GM23338 (cell line): ENCODE measurements around the gene CYP4F3. TPM values are rescaled to one million over a fixed set of nuclear protein-coding genes. Genes with fewer than 3 reads are reported as not detected.

Source experiments
- ATAC-seq: fragments of 200-7000 bp; cut with Tn5 transposase; 3 replicates; pipeline ENCODE4 v1.9.1; 2020
- DNase-seq: peaks from one replicate; pipeline ENCODE4 v3.0.0-alpha.2; 2015; ENCODE audit warnings: low spot score
- H2AFZ ChIP-seq: fragments of 200-600 bp; sonication (generic); 2 replicates; pipeline ENCODE4 v1.8.0; 2016; ENCODE audit warnings: antibody characterized with exemption, mild to moderate bottlenecking, moderate library complexity
- H3F3A ChIP-seq: fragments of 200-600 bp; sonication (generic); replicated peaks from 2 replicates; pipeline ENCODE4 v1.8.0; 2017; ENCODE audit warnings: antibody characterized with exemption, mixed run types, low read depth
- H3K27ac ChIP-seq: fragments of 200-600 bp; sonication (generic); 2 replicates; pipeline ENCODE4 v1.6.1; 2016; ENCODE audit warnings: low read depth
- H3K27me3 ChIP-seq: fragments of 200-600 bp; sonication (generic); 2 replicates; pipeline ENCODE4 v1.8.0; 2016; ENCODE audit warnings: mild to moderate bottlenecking, mixed run types, moderate library complexity; ENCODE audit not compliant: insufficient read depth
- H3K36me3 ChIP-seq: fragments of 200-600 bp; sonication (generic); 2 replicates; pipeline ENCODE4 v1.8.0; 2016; ENCODE audit warnings: mild to moderate bottlenecking; ENCODE audit not compliant: insufficient read depth
- H3K4me1 ChIP-seq: fragments of 200-600 bp; sonication (generic); 2 replicates; pipeline ENCODE4 v1.8.0; 2016; ENCODE audit warnings: mild to moderate bottlenecking, moderate library complexity; ENCODE audit not compliant: insufficient read depth
- H3K4me2 ChIP-seq: fragments of 200-600 bp; sonication (generic); 2 replicates; pipeline ENCODE4 v1.7.1; 2017; ENCODE audit warnings: mixed run types
- H3K4me3 ChIP-seq: fragments of 200-600 bp; sonication (generic); 2 replicates; pipeline ENCODE4 v1.6.1; 2016; ENCODE audit warnings: mixed run types
- H3K79me2 ChIP-seq: fragments of 200-600 bp; sonication (generic); replicated peaks from 2 replicates; pipeline ENCODE4 v1.8.0; 2017; ENCODE audit warnings: mild to moderate bottlenecking; ENCODE audit not compliant: insufficient read depth
- H3K9me2 ChIP-seq: fragments of 200-600 bp; sonication (generic); 2 replicates; pipeline ENCODE4 v1.8.0; 2017; ENCODE audit not compliant: insufficient read depth
- H4K20me1 ChIP-seq: fragments of 200-600 bp; sonication (generic); replicated peaks from 2 replicates; pipeline ENCODE4 v1.8.0; 2017; ENCODE audit warnings: mild to moderate bottlenecking; ENCODE audit not compliant: insufficient read depth
- H3K27ac Mint-ChIP-seq: 2 replicates; pipeline ENCODE4 v1.8.0; 2020; ENCODE audit warnings: inconsistent platforms, mild to moderate bottlenecking, moderate library complexity, mixed read lengths
- H3K27me3 Mint-ChIP-seq: 3 replicates; pipeline ENCODE4 v1.8.0; 2022; ENCODE audit warnings: low read depth, mild to moderate bottlenecking, moderate library complexity, mixed read lengths, inconsistent platforms; ENCODE audit not compliant: insufficient read depth, poor library complexity
- H3K36me3 Mint-ChIP-seq: 3 replicates; pipeline ENCODE4 v1.8.0; 2021; ENCODE audit warnings: low read depth, mild to moderate bottlenecking, inconsistent platforms, moderate library complexity, mixed read lengths
- H3K4me1 Mint-ChIP-seq: 3 replicates; pipeline ENCODE4 v1.8.0; 2020; ENCODE audit warnings: mild to moderate bottlenecking, inconsistent platforms, mixed read lengths
- H3K4me3 Mint-ChIP-seq: 3 replicates; pipeline ENCODE4 v1.8.0; 2021; ENCODE audit warnings: moderate library complexity, mild to moderate bottlenecking, inconsistent platforms, mixed read lengths
- H3K9me3 Mint-ChIP-seq: 3 replicates; pipeline ENCODE4 v1.8.0; 2020; ENCODE audit warnings: moderate library complexity, mild to moderate bottlenecking, inconsistent platforms, mixed read lengths
- CREB1 ChIP-seq: fragments of 250-450 bp; sonication (Bioruptor Pico); IDR thresholded peaks from 2 replicates; pipeline ENCODE4 v1.5.0; 2020; ENCODE audit warnings: low read depth, mild to moderate bottlenecking, moderate library complexity
- EZH2 ChIP-seq: fragments of 200-600 bp; sonication (generic); IDR thresholded peaks from one replicate; pipeline ENCODE4 v1.8.0; 2017; ENCODE audit warnings: antibody characterized with exemption, mild to moderate bottlenecking, low read depth; ENCODE audit not compliant: unreplicated experiment
- EZH2phosphoT487 ChIP-seq: fragments of 200-600 bp; sonication (generic); IDR thresholded peaks from one replicate; pipeline ENCODE4 v1.8.1; 2018; ENCODE audit warnings: antibody characterized with exemption; ENCODE audit not compliant: unreplicated experiment
- JUNB ChIP-seq: IDR thresholded peaks from one replicate; pipeline ENCODE4 v1.6.1; 2016; ENCODE audit warnings: antibody characterized with exemption; ENCODE audit not compliant: unreplicated experiment
- NANOG ChIP-seq: IDR thresholded peaks from 2 replicates; pipeline ENCODE4 v1.6.1; 2016; ENCODE audit warnings: antibody characterized with exemption, borderline replicate concordance
- POLR2AphosphoS5 ChIP-seq: IDR thresholded peaks from 2 replicates; pipeline ENCODE4 v1.6.1; 2016; ENCODE audit warnings: antibody characterized with exemption, low read depth
- STAT1 ChIP-seq: IDR thresholded peaks from one replicate; pipeline ENCODE4 v1.6.1; 2016; ENCODE audit warnings: antibody characterized with exemption; ENCODE audit not compliant: unreplicated experiment
- ZNF114 ChIP-seq: fragments of 250-450 bp; sonication (Bioruptor Pico); IDR thresholded peaks from 2 replicates; pipeline ENCODE4 v1.5.0; 2020; ENCODE audit warnings: mild to moderate bottlenecking, moderate library complexity
- ZNF331 ChIP-seq: fragments of 250-450 bp; sonication (Bioruptor Pico); IDR thresholded peaks from 2 replicates; pipeline ENCODE4 v1.5.0; 2020; ENCODE audit warnings: low read depth, mild to moderate bottlenecking, moderate library complexity
- polyA plus RNA-seq: library from polyadenylated mRNA; unstranded; fragments of >200 nt; fragmentation: Nextera tagmentation; extraction: Ambion mirVana; gene quantifications from 2 replicates; pipeline ENCODE4 v1.2.1, GENCODE V29; 2016
- total RNA-seq: library from RNA; depleted of rRNA; stranded (reverse); fragments of >200 nt; shearing (Covaris generic); gene quantifications from 2 replicates; pipeline ENCODE4 v1.2.3, GENCODE V29; 2014
- TF ChIP-seq, protein P1 (sequence below), 2 experiments: fragments of 200-600 bp in 1 of 2; sonication (generic) in 1 of 2; conservative IDR thresholded peaks; 2 replicates each; pipeline versions ENCODE4 v1.5.1 to v1.6.1; 2016 to 2017; ENCODE audit warnings: antibody characterized with exemption in 2 of 2, low read depth in 2 of 2, mild to moderate bottlenecking in 2 of 2, moderate library complexity in 1 of 2
- TF ChIP-seq, protein P2 (sequence below): fragments of 250-450 bp; sonication (Bioruptor Pico); IDR thresholded peaks from 2 replicates; pipeline ENCODE4 v1.5.0; 2020; ENCODE audit warnings: mild to moderate bottlenecking, moderate library complexity
- TF ChIP-seq, protein P3 (sequence below): IDR thresholded peaks from 2 replicates; pipeline ENCODE4 v1.6.1; 2016; ENCODE audit warnings: antibody characterized with exemption

Gene CYP4F3
- total and polyA plus RNA-seq, 2 experiments from 2014 or later = not detected

DNA sequence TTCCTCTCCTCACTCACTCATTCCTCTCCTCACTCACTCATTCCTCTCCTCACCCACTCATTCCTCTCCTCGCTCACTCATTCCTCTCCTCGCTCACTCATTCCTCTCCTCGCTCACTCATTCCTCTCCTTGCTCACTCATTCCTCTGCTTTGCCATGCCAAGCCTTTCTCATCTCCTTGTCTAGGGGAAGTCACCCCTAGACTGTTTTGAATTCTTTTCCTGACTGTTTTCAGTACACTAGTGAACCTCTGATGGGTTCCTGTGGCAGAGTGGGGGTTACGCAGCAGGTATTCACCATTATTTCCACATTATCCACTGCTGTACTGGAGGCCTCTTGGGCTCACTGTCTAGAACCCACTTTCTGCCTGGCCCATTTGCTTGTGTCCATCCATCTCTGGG is 24.5 kb upstream of the CYP4F3 start (continued):
- TF ChIP-seq, protein P1, sequence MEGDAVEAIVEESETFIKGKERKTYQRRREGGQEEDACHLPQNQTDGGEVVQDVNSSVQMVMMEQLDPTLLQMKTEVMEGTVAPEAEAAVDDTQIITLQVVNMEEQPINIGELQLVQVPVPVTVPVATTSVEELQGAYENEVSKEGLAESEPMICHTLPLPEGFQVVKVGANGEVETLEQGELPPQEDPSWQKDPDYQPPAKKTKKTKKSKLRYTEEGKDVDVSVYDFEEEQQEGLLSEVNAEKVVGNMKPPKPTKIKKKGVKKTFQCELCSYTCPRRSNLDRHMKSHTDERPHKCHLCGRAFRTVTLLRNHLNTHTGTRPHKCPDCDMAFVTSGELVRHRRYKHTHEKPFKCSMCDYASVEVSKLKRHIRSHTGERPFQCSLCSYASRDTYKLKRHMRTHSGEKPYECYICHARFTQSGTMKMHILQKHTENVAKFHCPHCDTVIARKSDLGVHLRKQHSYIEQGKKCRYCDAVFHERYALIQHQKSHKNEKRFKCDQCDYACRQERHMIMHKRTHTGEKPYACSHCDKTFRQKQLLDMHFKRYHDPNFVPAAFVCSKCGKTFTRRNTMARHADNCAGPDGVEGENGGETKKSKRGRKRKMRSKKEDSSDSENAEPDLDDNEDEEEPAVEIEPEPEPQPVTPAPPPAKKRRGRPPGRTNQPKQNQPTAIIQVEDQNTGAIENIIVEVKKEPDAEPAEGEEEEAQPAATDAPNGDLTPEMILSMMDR (conservative IDR thresholded peaks at IDR 0.05; ENCODE audit: low read depth in 2 of 2) = no peak
- no peak for TF ChIP-seq ZNF114 (CRISPR knock-in tag)

DNA sequence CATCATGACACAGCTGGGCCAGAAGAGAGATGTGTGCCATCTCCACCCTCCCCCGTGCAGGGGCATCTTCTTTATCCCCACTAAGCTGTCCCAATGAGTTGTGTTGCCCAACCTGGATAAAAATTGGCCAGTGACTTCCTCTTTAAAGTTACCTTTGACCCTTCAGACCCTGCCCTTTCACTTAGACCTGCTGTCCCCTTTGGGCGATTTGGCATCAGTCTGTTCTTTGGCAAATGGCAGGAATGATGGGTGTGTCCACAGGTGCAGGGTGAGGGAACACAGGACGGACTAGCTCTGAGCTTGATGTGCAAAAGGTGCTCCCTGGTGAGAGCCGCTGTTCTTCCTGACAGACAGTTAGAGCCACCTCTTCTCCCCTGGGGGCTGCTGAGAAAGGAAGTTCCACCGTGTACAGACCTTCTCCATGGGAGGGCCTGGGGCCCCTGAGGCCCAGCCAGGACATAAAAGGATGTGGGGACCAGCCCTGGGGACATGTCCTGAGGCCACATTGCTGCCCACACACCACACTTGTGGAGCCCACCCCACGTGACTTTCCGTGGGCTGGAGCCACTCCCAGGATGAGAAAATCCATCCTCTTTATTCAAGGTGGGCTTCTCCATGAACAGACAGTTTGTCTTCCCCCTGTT is 23.9 kb upstream of the CYP4F3 start:
- Mint-ChIP-seq H3K4me1 (no peaks in the 10 kb centered on the region; the same call in 2 of the 3 replicates), H3K4me3 (no peak overlapping the region), H3K9me3 (peaks cover 99% of the 10 kb centered on the region), H3K27me3 (peaks cover 8% of the 10 kb centered on the region), H3K36me3 (peaks cover 43% of the 10 kb centered on the region), H3K27ac (no peak overlapping the region)
- ATAC-seq (no peak), DNase-seq (no peak)
- H3K79me2 ChIP-seq = no peaks in the 10 kb centered on the region
- H2AFZ ChIP-seq = no peak overlapping the region
- no peak overlapping the region for H3K27ac ChIP-seq
- H3K4me3 ChIP-seq = no peak overlapping the region
- H4K20me1 ChIP-seq = no peaks in the 10 kb centered on the region
- no peaks in the 10 kb centered on the region for H3K9me2 ChIP-seq
- H3F3A ChIP-seq = no peaks in the 10 kb centered on the region
- no peaks in the 10 kb centered on the region for H3K4me1 ChIP-seq
- H3K27me3 ChIP-seq = no peaks in the 10 kb centered on the region
- no peak overlapping the region for H3K4me2 ChIP-seq
- no peaks in the 10 kb centered on the region for H3K36me3 ChIP-seq
- TF ChIP-seq ZNF331 (CRISPR knock-in tag) = no peak
- TF ChIP-seq, protein P2, sequence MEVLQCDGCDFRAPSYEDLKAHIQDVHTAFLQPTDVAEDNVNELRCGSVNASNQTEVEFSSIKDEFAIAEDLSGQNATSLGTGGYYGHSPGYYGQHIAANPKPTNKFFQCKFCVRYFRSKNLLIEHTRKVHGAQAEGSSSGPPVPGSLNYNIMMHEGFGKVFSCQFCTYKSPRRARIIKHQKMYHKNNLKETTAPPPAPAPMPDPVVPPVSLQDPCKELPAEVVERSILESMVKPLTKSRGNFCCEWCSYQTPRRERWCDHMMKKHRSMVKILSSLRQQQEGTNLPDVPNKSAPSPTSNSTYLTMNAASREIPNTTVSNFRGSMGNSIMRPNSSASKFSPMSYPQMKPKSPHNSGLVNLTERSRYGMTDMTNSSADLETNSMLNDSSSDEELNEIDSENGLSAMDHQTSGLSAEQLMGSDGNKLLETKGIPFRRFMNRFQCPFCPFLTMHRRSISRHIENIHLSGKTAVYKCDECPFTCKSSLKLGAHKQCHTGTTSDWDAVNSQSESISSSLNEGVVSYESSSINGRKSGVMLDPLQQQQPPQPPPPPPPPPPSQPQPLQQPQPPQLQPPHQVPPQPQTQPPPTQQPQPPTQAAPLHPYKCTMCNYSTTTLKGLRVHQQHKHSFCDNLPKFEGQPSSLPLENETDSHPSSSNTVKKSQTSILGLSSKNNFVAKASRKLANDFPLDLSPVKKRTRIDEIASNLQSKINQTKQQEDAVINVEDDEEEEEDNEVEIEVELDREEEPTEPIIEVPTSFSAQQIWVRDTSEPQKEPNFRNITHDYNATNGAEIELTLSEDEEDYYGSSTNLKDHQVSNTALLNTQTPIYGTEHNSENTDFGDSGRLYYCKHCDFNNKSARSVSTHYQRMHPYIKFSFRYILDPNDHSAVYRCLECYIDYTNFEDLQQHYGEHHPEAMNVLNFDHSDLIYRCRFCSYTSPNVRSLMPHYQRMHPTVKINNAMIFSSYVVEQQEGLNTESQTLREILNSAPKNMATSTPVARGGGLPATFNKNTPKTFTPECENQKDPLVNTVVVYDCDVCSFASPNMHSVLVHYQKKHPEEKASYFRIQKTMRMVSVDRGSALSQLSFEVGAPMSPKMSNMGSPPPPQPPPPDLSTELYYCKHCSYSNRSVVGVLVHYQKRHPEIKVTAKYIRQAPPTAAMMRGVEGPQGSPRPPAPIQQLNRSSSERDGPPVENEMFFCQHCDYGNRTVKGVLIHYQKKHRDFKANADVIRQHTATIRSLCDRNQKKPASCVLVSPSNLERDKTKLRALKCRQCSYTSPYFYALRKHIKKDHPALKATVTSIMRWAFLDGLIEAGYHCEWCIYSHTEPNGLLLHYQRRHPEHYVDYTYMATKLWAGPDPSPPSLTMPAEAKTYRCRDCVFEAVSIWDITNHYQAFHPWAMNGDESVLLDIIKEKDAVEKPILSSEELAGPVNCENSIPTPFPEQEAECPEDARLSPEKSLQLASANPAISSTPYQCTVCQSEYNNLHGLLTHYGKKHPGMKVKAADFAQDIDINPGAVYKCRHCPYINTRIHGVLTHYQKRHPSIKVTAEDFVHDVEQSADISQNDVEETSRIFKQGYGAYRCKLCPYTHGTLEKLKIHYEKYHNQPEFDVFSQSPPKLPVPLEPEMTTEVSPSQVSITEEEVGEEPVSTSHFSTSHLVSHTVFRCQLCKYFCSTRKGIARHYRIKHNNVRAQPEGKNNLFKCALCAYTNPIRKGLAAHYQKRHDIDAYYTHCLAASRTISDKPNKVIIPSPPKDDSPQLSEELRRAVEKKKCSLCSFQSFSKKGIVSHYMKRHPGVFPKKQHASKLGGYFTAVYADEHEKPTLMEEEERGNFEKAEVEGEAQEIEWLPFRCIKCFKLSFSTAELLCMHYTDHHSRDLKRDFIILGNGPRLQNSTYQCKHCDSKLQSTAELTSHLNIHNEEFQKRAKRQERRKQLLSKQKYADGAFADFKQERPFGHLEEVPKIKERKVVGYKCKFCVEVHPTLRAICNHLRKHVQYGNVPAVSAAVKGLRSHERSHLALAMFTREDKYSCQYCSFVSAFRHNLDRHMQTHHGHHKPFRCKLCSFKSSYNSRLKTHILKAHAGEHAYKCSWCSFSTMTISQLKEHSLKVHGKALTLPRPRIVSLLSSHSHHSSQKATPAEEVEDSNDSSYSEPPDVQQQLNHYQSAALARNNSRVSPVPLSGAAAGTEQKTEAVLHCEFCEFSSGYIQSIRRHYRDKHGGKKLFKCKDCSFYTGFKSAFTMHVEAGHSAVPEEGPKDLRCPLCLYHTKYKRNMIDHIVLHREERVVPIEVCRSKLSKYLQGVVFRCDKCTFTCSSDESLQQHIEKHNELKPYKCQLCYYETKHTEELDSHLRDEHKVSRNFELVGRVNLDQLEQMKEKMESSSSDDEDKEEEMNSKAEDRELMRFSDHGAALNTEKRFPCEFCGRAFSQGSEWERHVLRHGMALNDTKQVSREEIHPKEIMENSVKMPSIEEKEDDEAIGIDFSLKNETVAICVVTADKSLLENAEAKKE (CRISPR knock-in tag) = no peak
- no peak for TF ChIP-seq POLR2AphosphoS5
- TF ChIP-seq EZH2 = no peak
- TF ChIP-seq STAT1 = no peak
- TF ChIP-seq, protein P3, sequence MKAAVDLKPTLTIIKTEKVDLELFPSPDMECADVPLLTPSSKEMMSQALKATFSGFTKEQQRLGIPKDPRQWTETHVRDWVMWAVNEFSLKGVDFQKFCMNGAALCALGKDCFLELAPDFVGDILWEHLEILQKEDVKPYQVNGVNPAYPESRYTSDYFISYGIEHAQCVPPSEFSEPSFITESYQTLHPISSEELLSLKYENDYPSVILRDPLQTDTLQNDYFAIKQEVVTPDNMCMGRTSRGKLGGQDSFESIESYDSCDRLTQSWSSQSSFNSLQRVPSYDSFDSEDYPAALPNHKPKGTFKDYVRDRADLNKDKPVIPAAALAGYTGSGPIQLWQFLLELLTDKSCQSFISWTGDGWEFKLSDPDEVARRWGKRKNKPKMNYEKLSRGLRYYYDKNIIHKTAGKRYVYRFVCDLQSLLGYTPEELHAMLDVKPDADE = no peak
- TF ChIP-seq JUNB = no peak
- no peak for TF ChIP-seq ZNF114 (CRISPR knock-in tag)
- no peak for TF ChIP-seq NANOG
- no peak for TF ChIP-seq CREB1 (CRISPR knock-in tag)
- TF ChIP-seq, protein P1 (conservative IDR thresholded peaks at IDR 0.05; ENCODE audit: low read depth in 2 of 2) = no peak
- no peak for TF ChIP-seq EZH2phosphoT487
